Keratinocyte (primary cell): ENCODE results near the gene OR6C4.
"Not testable (repeated sequence)": the region's sequence is repeated elsewhere in the genome, so short reads cannot be mapped to it uniquely, and the experiment has no call there.

ENCODE experiments used
- EZH2 ChIP-seq: IDR thresholded peaks from one replicate; pipeline ENCODE4 v1.6.1; 2012; ENCODE audit warnings: inconsistent platforms, mild to moderate bottlenecking, low read length, moderate library complexity
- TF ChIP-seq, protein P1 (sequence below), 3 experiments: IDR thresholded peaks in 1 of 3; conservative IDR thresholded peaks in 1 of 3; optimal IDR thresholded peaks in 1 of 3; 2 replicates in 2 of 3; 3 replicates in 1 of 3; pipeline versions ENCODE3 to v1.5.1; 2011; ENCODE audit warnings: low read length in 3 of 3, mild to moderate bottlenecking in 3 of 3, moderate library complexity in 2 of 3, control low read depth in 1 of 3, inconsistent platforms in 1 of 3; ENCODE audit not compliant: insufficient read depth in 2 of 3; ENCODE audit errors: extremely low read depth in 1 of 3

DNA sequence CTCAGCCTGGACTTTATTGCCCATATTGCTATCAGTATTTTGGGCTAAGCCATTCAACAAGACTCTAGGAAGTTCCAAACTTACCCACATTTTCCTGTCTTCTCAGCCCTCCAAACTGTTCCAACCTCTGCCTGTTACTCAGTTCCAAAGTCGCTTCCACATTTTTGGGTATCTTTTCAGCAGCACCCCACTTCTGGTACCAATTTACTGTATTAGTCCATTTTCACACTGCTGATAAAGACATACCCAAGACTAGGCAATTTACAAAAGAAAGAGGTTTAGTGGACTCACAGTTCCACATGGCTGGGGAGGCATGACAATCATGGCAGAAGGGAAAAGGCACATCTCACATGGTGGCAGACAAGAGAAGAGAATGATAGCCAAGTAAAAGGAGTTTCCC, 21.3 kb downstream of the OR6C4 start:
- TF ChIP-seq, protein P1, sequence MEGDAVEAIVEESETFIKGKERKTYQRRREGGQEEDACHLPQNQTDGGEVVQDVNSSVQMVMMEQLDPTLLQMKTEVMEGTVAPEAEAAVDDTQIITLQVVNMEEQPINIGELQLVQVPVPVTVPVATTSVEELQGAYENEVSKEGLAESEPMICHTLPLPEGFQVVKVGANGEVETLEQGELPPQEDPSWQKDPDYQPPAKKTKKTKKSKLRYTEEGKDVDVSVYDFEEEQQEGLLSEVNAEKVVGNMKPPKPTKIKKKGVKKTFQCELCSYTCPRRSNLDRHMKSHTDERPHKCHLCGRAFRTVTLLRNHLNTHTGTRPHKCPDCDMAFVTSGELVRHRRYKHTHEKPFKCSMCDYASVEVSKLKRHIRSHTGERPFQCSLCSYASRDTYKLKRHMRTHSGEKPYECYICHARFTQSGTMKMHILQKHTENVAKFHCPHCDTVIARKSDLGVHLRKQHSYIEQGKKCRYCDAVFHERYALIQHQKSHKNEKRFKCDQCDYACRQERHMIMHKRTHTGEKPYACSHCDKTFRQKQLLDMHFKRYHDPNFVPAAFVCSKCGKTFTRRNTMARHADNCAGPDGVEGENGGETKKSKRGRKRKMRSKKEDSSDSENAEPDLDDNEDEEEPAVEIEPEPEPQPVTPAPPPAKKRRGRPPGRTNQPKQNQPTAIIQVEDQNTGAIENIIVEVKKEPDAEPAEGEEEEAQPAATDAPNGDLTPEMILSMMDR (optimal IDR thresholded peaks at IDR 0.05 in 1 of 3, IDR thresholded peaks at IDR 0.05 in 1 of 3, conservative IDR thresholded peaks at IDR 0.05 in 1 of 3; ENCODE audit: extremely low read depth in 1 of 3, insufficient read depth in 2 of 3, low read length in 3 of 3), result not testable (repeated sequence)
- TF ChIP-seq EZH2, result not testable (repeated sequence)
